ELF-1 (cell line): ENCODE results near the gene SERP1.

Source experiments
- DNase-seq: peaks from one replicate; pipeline ENCODE4 v3.0.0-alpha.2; 2016; ENCODE audit warnings: low read depth, low spot score

The SERP1 gene

GRCh38 chr3:150546226-150547044 is at the start of gene SERP1, which contains the start of gene EIF2A:
Gene SERP1 (minus strand): TSS chr3:150546496. CDS start chr3:150546135, 361 bp downstream.
Gene EIF2A (plus strand): TSS chr3:150546787. CDS start chr3:150546803, 16 bp downstream.
- DNase-seq, result peak; percentile 99

DNA sequence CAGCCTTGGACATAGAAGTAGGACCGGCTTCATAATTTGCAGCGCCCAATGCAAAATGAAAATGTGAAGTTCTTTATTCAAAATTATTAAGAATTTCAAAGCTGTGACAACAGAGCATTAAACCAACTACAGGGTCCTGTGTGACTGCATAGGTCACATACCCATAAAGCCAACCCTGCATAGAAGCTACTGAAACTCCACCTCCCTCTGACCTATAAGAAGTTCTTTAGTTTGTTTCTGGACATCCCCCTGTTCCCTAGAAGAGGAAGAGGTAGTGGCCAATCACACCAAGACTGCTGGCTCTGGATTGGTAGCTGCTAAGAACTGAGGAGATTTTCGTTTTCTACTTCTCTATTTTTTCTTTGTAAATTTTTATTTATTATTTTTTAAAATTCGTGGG is 47.9 kb upstream of the SERP1 start:
- no peak for DNase-seq

DNA sequence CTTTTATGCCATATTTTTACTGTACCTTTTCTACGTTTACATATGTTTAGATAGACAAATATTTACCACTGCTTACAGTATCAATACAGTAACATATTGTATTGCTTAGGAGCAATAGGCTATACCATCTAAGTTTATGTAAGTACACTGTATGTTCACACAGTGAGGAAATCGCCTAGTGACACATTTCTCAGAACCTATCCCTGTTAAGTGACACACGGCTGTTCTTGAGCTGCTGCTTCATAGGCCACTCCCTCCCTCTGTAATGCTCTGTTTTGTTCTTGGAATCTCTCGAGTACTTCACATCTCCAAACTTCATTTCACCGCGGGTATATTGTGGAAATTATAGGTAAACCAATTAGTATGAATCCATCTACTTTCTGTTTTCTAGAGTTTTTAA is 43.5 kb upstream of the SERP1 start:
- DNase-seq, result no peak

DNA sequence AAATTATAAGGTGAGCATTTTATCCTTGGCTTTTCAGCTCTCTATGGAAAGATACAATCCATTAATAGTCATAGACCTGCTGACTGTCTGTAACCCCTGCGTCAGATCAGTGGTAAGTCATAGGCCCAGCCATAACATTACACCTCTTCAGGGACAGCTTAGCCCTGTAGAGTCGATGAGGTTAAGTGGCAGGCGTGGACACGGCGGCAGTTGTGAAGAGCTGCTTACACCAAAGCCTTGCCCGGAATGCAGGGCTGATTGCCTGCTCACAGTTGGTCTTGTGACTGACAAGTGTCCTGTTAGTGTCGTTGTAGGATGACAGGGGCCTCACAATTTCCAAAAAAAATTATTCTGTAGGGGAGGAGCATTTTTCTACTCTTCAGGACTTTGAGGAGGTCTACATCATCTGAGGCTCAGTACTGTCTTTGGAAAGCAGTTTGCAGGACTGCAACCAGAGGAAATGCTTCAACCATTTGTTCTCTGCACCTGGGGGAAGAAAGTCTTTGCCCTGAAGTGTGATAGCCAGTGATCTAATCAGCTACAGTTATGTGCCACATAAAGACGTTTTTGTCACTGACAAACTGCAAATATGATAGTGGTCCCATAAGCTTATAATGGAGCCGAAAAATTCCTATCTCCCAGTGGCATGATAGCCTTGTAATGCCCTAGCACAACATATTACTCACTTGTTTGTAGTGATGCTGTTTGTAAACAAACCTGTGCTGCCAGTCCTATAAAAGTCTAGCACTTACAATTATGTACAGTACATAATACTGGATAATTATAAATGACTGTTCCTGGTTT is 41.9 kb upstream of the SERP1 start:
- DNase-seq, result no peak

- no peak for DNase-seq
These were observed 36.7 kb upstream of the SERP1 start for GRCh38 chr3:150583028-150583427.

GRCh38 chr3:150582620-150583019 is 36.3 kb upstream of the SERP1 start:
- no peak for DNase-seq

DNA sequence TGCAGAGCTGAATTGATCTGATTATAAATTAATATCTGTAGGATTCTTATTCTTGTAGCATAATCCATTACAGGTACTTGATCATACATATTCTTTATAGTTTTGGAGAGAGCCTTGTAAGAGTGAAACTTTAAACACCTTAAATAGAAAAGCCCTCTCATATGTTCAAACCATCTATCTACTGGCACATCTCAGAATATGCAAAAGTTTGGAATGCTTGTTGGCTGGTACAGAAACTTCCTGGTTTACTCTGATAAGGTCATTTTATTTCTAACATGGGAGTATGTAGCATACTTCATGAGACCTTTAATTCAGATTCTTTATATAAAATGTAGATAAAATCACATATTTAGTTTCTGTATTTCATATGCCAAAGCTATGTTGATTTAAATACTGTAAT is 34.9 kb upstream of the SERP1 start:
- DNase-seq, result no peak

DNA sequence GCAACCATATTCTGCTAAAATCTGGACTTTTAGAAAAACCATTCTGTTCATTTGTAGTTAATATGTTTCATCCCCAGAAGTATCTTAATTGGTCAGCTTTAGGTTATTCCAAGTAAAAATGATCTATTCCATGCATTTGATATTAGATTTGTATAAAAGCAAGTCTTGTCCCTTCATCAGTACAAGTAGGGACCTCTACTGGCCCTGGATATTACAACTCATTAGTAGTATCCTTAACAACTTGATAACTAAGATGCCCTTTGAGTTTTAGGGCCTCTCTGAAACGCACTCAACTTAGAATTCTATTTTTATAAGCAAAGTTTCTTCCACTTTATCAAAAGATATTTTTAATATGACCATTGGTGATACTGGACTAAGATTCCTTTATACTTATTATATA is 31.6 kb upstream of the SERP1 start:
- DNase-seq, result no peak

GRCh38 chr3:150567328-150567727 is 21.0 kb upstream of the SERP1 start:
- no peak for DNase-seq

DNA sequence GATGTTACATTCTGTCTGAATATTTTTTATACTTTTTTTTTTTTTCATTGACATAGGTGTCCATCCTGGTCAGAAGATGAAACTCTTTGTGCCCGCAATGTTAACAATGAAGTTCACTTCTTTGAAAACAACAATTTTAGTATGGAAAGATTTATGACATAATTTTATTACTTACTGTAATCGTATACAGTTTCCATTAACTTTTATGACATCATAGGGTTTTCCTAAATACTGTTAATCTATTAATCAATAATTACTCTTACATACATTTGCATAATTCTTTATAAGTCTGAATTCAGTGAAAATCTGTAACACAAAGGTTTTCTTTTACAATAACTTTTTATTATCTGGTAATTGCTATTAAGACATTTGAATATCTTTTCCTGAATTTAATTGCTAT is 17.9 kb upstream of the SERP1 start:
- DNase-seq, result no peak

- no peak for DNase-seq
These were observed 11.4 kb upstream of the SERP1 start for GRCh38 chr3:150557725-150558124.

DNA sequence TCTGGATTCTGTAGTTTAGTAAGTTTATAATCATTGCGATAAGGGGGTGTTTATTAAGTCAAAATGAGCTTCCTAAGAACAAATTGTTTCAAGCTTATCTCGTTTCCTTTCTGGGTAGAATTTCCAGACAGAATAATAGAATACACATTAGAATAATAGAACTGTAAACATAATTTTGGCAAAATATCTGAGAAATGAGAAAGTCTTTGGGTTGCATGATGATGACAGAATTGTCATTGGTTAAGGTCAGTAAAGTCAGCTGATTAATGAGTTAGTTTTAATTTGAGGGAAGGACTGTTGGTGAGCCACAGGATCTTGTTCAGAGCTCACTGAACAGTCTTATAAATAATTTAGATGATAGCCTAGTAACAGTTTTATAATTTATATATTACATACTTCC is 10.5 kb upstream of the SERP1 start:
- no peak for DNase-seq

GRCh38 chr3:150555859-150556436 is 9.7 kb upstream of the SERP1 start:
- DNase-seq, result no peak

GRCh38 chr3:150547045-150547741 is 897 bp upstream of the SERP1 start:
- DNase-seq, result no peak

- DNase-seq, result peak; percentile 44
These were observed 674 bp downstream of the SERP1 start for GRCh38 chr3:150545419-150546225.

- DNase-seq, result no peak
These were observed 1.6 kb downstream of the SERP1 start for GRCh38 chr3:150544726-150545125.

DNA sequence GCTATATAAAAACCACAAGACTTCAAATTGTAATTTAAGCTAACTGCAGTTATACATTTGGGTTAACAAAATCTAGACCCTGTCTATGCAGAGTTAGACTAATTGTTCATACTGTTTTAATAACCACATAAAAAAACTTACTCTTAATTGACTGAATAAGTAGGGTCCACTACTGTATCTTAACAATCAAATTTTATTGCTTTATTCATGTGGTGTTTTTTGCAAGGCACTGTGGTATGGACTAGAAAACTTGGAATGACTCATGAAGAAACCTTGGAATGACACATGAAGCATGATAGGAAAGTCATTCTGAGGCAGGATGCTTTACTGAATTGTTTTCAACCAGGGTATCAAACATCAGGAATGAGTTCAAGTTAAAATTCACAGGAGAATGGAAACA is 2.3 kb downstream of the SERP1 start:
- no peak for DNase-seq

DNA sequence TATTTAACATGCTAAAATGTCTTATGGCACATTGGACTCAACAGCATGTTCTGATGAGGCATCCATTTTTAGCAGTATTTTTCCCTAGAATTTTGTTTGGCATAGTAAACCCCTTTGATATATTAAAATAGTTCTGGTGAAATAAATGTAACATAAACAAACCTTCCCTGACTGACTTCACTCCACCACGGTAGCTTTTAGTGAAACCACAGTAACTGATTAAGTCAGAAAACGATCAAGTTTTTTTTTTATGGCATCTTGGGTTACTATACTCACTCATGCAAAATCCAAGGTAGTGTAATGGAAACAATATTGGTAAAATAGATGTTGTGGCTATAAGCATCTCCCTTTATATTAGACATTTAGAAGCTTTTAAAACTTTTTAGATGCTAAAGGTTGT is 2.8 kb downstream of the SERP1 start:
- no peak for DNase-seq

DNA sequence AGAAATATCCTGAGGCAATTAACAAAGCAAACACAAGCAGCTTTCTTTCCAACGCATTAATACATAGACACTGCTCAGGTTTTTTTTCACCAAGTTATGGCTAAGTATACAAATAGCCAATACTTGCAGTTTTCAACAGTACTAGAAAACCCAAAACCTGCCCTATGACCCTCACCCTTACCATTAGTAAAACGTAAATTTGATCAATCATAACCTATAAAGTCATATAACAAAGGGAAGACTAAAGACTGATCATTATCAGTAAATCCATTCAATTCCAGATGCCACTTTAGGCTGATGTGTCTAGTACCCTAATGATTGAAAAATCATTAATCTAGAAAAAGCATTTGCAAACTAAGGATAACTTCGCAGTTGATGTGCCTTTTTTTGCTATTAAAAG is 3.2 kb downstream of the SERP1 start:
- DNase-seq, result no peak

GRCh38 chr3:150540991-150541390 is 5.3 kb downstream of the SERP1 start:
- no peak for DNase-seq

DNA sequence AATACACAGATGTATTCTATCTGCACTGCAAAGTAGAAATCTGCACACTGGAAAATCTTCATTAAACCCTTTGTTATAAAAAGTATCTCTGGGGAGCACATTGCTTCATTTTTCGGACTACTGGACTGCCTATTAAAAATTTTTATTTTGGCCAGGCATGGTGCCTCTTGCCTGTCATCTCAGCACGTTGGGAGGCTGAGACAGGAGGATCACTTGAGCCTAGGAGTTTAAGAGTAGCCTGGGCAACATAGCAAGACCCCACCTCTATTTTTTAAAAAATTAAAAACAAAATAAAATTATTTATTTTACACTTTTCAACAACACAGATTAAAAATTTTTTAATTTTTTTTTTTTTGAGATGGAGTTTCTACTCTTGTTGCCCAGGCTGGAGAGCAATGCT is 6.0 kb downstream of the SERP1 start:
- no peak for DNase-seq
